Measurements from ENCODE around the gene MX1. TPM values are rescaled to one million over a fixed set of nuclear protein-coding genes. Genes with fewer than 3 reads are reported as not detected.
A peak's percentile ranks its signal among the peaks of the same experiment; 100 is the strongest.

Gene MX1
- total RNA-seq, 4 donors from 2014 or later, result 27.3 to 82.2 (median 61.9) TPM

DNA sequence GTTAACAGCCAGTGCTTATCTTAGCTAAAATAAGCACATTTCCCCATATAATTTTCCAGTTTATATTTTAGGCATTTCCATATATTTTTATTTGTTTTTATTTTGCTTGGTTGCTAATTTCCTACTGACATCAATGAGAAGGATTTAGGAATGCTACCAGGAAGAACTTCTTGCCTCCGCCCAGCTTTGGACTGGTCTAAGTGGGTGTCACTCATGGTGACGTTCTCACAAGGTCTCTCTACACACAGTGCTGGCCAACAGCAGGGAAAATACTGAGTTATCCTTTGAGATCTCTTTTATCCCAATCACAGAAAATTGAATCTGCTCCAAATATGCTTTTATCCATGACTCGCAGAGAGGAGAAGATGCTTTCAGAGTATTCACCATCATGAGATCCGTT lies 13.2 kb downstream of the MX1 start:
- intact Hi-C loops (cut with DNase I; ENCODE audit: low total_unique reads) (no loop called here), in situ Hi-C loops (cut with MboI; ENCODE audit: low pct_ligation_motif_present in 1 of 4, low pct_unique_long_range_greater_than_20kb in 1 of 4, low sequenced_read_pairs in 3 of 4) (no loop called here)
- Histone ChIP-seq H3K27ac (no peak overlapping the region), H3K4me1 (peaks cover 0 to under 1% (median 0%) of the 10 kb centered on the region in 4 donors), H3K27me3 (no peaks in the 10 kb centered on the region), H3K36me3 (peaks cover 0 to 62% (median 26%) of the 10 kb centered on the region in 4 donors), H3K9me3 (peaks cover 0 to 7% of the 10 kb centered on the region in 2 donors), H3K4me3 (no peak overlapping the region)
- no peak for DNase-seq
- 88 to 89% methylated on average over 4 of the region's 4 CpGs for WGBS, 2 donors (ENCODE audit: low coverage in 1 of 2)
- no peak for TF ChIP-seq POLR2AphosphoS5 (IDR thresholded peaks at IDR 0.05)

DNA sequence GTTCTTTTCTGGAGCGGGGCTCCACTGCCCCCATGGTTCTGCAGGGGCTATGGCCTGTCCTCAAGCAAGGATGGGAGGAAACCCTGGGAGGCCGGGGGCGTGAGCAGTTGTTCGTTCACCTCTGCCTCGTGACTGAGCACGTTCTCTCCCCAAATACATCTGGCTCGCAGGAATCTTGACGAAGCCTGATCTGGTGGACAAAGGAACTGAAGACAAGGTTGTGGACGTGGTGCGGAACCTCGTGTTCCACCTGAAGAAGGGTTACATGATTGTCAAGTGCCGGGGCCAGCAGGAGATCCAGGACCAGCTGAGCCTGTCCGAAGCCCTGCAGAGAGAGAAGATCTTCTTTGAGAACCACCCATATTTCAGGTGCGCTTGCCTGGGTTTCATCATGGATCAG lies 15.5 kb downstream of the MX1 start:
- no peak for DNase-seq
- 92 to 100% methylated on average over 1 to 14 of the region's 14 CpGs for WGBS, 2 donors (ENCODE audit: low coverage in 1 of 2)
- no peaks in the 10 kb centered on the region for H3K27me3 ChIP-seq
- intact Hi-C loops (cut with DNase I; ENCODE audit: low total_unique reads) (loop anchor here (10.0 kb wide), 1 partner anchor 193 kb away; no protein-coding TSS in a partner anchor), in situ Hi-C loops (cut with MboI; ENCODE audit: low pct_ligation_motif_present in 1 of 4, low pct_unique_long_range_greater_than_20kb in 1 of 4, low sequenced_read_pairs in 3 of 4) (no loop called here)
- no peak overlapping the region for H3K4me3 ChIP-seq
- H3K4me1 ChIP-seq, result no peaks in the 10 kb centered on the region
- peaks cover 0 to 50% (median 15%) of the 10 kb centered on the region in 4 donors for H3K36me3 ChIP-seq
- no peak overlapping the region for H3K27ac ChIP-seq
- no peaks in the 10 kb centered on the region for H3K9me3 ChIP-seq
- TF ChIP-seq POLR2A (IDR thresholded peaks at IDR 0.05) (no peak), POLR2AphosphoS5 (IDR thresholded peaks at IDR 0.05) (no peak), EP300 (IDR thresholded peaks at IDR 0.05; ENCODE audit: low read depth) (no peak), CTCF (IDR thresholded peaks at IDR 0.05) (no peak)

GRCh38 chr21:41442481-41443186 lies 16.6 kb downstream of the MX1 start:
- Histone ChIP-seq H3K27ac (no peak overlapping the region), H3K27me3 (no peaks in the 10 kb centered on the region), H3K9me3 (no peaks in the 10 kb centered on the region), H3K4me3 (no peak overlapping the region), H3K4me1 (no peaks in the 10 kb centered on the region), H3K36me3 (peaks cover 0 to 39% (median 11%) of the 10 kb centered on the region in 4 donors)
- in situ Hi-C loops (cut with MboI; ENCODE audit: low pct_ligation_motif_present in 1 of 4, low pct_unique_long_range_greater_than_20kb in 1 of 4, low sequenced_read_pairs in 3 of 4) (no loop called here), intact Hi-C loops (cut with DNase I; ENCODE audit: low total_unique reads) (loop anchor here (10.0 kb wide), 1 partner anchor 192 kb away; no protein-coding TSS in a partner anchor)
- no peak for DNase-seq
- 93 to 95% methylated on average over 2 of the region's 2 CpGs for WGBS, 2 donors (ENCODE audit: low coverage in 1 of 2)
- no peak for TF ChIP-seq POLR2A (IDR thresholded peaks at IDR 0.05)
- no peak for TF ChIP-seq EP300 (IDR thresholded peaks at IDR 0.05; ENCODE audit: low read depth)
- no peak for TF ChIP-seq POLR2AphosphoS5 (IDR thresholded peaks at IDR 0.05)

- DNase-seq, result no peak
- Histone ChIP-seq H3K9me3 (no peaks in the 10 kb centered on the region), H3K4me3 (no peak overlapping the region), H3K27me3 (no peaks in the 10 kb centered on the region), H3K4me1 (no peaks in the 10 kb centered on the region), H3K36me3 (peaks cover 0 to 37% (median 11%) of the 10 kb centered on the region in 4 donors), H3K27ac (no peak overlapping the region)
- TF ChIP-seq EP300 (IDR thresholded peaks at IDR 0.05; ENCODE audit: low read depth), result no peak
- WGBS, 2 donors (ENCODE audit: low coverage in 1 of 2), result 80 to 94% methylated on average over 1 to 7 of the region's 7 CpGs
- in situ Hi-C loops (cut with MboI; ENCODE audit: low pct_ligation_motif_present in 1 of 4, low pct_unique_long_range_greater_than_20kb in 1 of 4, low sequenced_read_pairs in 3 of 4), result no loop called here
- intact Hi-C loops (cut with DNase I; ENCODE audit: low total_unique reads), result loop anchor here (10.0 kb wide), 1 partner anchor 191 kb away; no protein-coding TSS in a partner anchor
Measured at GRCh38 chr21:41443562-41443961, 17.5 kb downstream of the MX1 start.

DNA sequence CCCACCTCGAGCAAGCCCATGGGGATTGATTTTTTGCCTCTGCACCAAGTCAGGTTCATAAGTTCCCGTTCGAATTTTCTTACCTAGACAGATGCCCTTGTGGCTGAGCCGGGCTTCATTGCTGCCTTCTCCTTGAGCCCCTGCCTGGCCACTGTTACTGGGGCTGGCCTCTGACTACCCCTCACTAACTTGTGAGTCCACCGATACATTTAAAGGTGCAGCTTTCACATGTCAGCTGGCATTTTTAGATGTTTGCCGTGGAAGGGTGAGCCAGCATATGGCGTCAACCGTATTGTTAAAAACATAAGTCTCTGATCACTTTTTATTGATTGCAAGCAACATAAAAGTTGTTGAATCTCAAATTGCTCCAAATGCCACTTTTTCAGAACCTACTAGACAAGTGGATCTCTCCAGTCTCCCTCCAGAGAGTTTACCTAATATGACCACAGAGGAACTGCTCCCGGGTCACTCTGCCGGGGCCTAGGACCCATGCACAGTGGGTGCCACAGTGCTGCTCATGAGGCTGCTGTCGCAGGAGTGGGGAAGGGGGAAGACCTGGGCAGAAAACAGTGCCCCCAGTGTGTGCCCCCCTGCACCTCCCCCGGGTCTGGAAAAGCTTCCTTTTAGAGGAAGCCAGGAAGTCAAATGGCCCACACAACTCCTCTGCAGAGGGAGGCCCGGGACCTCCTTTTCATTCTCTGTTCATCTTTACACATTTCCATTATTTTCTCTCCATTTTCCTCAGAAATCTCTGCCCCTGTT lies 18.8 kb downstream of the MX1 start:
- no peaks in the 10 kb centered on the region for H3K27me3 ChIP-seq
- H3K27ac ChIP-seq, result no peak overlapping the region
- intact Hi-C loops (cut with DNase I; ENCODE audit: low total_unique reads) (loop anchor here (10.0 kb wide), 1 partner anchor 190 kb away; no protein-coding TSS in a partner anchor), in situ Hi-C loops (cut with MboI; ENCODE audit: low pct_ligation_motif_present in 1 of 4, low pct_unique_long_range_greater_than_20kb in 1 of 4, low sequenced_read_pairs in 3 of 4) (no loop called here)
- no peak for TF ChIP-seq POLR2A (IDR thresholded peaks at IDR 0.05)
- TF ChIP-seq EP300 (IDR thresholded peaks at IDR 0.05; ENCODE audit: low read depth), result no peak
- TF ChIP-seq CTCF (IDR thresholded peaks at IDR 0.05), result no peak
- TF ChIP-seq POLR2AphosphoS5 (IDR thresholded peaks at IDR 0.05), result no peak
- no peak overlapping the region for H3K4me3 ChIP-seq
- no peaks in the 10 kb centered on the region for H3K9me3 ChIP-seq
- DNase-seq, result peak; percentile 2
- 84 to 93% methylated on average over 2 to 10 of the region's 13 CpGs for WGBS, 2 donors (ENCODE audit: low coverage in 1 of 2)
- H3K36me3 ChIP-seq, result peaks cover 0 to 37% (median 14%) of the 10 kb centered on the region in 4 donors
- H3K4me1 ChIP-seq, result no peaks in the 10 kb centered on the region
